NCI-H2107 (cell line): ENCODE results near the gene PLPP4.

Experiments used
- DNase-seq: peaks from one replicate; lab custom pipeline; 2025; lab: John Stamatoyannopoulos, UW

PLPP4 gene

GRCh38 chr10:120517881-120518484 is 61.0 kb downstream of the PLPP4 start:
- no peak for DNase-seq

GRCh38 chr10:120521880-120522279 is 64.9 kb downstream of the PLPP4 start:
- DNase-seq = no peak

DNA sequence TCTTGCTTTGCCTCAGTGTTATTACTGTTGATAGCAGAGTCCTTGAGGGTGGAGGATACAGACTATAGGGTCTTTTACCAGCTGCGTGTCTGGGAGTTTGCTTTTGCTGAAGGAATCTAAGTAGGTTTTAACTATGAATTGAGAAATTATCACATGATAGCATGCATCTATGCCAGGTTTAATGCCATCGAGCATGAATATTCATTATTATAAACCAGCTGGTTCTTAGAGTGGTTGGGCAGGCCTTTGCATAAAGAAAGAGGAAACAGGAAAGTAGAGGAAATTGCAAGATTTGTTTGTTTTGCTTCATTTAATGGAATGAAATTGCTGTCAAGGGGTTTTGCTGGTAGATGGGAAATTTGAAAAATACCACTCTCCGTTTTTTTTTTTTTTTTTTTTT is 70.7 kb downstream of the PLPP4 start:
- DNase-seq = no peak

DNA sequence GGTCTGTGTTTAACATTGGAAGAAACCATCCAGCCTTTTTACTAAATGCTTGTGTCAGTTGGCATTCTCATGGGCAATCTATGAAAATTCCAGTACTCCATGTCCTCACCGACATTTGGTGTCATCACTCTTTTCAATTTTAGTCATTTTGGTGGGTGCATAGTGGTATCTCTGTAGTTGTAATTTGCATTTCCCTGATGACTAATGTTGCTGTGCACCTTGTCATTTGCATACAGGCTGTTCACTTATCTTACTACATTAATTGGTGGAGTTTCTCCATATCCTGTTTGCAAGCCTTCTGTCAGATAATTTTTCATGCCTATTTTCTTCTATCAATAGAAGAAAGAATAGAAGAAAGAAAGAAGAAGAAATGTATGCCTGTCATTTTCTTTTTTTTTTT is 73.7 kb downstream of the PLPP4 start:
- no peak for DNase-seq

DNA sequence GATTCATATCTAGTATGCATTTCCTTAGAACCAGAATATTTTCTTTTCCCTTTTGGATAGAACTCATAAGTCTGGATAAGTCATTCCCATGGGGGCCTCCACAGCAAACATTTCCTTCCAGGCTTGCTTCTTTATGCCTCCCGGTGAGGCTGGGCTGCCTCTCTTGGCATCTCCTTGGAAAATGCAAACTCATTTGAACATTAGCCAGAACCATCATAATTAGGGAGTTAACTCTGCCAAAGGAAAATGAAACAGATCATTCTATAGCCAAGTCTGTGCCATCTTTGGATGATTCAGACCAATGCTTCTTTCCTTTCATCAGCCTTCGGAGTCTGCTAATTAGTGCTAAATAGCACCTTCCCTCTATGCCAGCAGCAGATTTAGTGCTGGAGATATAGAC is 81.1 kb downstream of the PLPP4 start:
- no peak for DNase-seq

- no peak for DNase-seq
Observed at GRCh38 chr10:120539076-120539475, 82.0 kb downstream of the PLPP4 start.

- no peak for DNase-seq
Observed at GRCh38 chr10:120540486-120540885, 83.5 kb downstream of the PLPP4 start.

DNA sequence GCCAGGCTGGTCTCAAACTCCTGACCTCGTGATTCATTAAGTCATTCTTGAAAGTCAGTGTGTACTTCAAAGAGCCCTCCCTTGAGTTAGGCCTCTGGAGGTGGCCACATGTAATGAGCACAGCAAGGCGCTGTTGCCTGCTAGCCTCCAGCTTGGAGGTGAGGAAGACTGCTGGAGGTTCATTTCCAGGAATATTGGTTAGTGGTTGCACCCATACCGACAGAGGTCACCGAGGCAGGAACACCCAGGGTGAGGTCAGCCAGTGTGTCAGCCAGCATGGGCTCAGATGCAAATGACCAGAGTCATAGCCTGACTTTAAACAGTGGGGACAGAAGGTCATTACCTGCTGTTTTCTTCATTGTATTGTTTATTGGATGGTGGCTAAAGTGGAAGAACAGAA is 85.0 kb downstream of the PLPP4 start:
- no peak for DNase-seq

GRCh38 chr10:120542591-120542990 is 85.6 kb downstream of the PLPP4 start:
- DNase-seq = no peak

GRCh38 chr10:120543291-120543690 is 86.3 kb downstream of the PLPP4 start:
- DNase-seq = no peak

- no peak for DNase-seq
Observed at GRCh38 chr10:120548210-120548609, 91.2 kb downstream of the PLPP4 start.

GRCh38 chr10:120552262-120552661 is 95.2 kb downstream of the PLPP4 start:
- no peak for DNase-seq

- DNase-seq = no peak
Observed at GRCh38 chr10:120553911-120554310, 96.9 kb downstream of the PLPP4 start.

DNA sequence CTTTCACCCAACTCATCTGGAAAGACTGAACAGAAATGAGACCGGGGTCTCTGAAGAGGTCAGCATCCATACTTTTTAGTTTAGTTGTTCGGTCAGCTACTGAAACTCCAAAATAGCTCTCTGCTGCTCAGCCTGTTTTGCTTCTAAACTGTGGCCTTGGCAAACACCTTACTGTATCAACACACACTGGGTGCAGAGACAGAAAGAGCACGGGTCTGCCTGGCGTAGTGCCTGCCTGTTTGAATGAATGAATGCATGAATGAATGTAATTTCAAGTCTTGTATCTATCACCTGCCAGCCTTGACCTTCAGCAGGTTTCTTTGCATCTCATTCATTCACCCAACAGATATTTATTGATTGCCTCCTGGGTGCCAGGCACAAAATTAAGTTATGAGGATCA is 98.4 kb downstream of the PLPP4 start:
- no peak for DNase-seq

DNA sequence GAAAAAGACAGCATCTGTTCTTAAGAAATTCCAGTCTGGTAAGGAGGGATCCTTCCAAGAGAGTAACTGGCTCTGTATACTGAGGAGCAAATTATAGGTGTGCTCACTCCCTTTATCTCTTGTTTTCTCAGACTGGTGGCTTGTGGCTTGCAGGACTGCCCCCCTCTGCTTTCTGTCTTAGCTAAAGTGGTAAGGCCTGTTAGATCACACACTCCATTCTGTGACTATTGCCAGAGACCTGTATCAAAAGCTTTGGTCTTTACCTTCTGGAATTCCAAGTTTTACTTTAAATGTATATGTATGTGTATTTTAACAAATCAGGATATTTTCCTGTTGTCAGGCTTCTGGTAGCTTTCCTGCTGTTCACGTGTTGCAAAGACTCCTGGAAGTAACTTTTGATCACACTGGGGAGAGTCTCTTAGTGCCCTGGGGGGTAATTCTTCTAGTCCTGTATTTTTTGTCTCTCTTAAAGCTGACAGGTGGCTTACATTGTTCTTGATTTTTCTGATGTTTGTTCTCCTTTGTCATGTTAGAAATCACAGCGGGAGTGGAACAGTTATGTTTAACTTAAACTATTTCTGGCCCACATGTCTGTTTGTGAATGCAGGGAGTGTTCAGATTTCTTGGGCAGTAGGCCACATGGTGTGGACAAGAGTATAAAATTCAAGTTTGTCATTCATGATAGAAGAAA is 99.0 kb downstream of the PLPP4 start:
- DNase-seq = no peak

- DNase-seq = no peak
Observed at GRCh38 chr10:120557311-120557710, 100.3 kb downstream of the PLPP4 start.

GRCh38 chr10:120559800-120560199 is 102.8 kb downstream of the PLPP4 start:
- DNase-seq = peak; percentile 5

GRCh38 chr10:120562956-120563355 is 105.9 kb downstream of the PLPP4 start:
- no peak for DNase-seq

DNA sequence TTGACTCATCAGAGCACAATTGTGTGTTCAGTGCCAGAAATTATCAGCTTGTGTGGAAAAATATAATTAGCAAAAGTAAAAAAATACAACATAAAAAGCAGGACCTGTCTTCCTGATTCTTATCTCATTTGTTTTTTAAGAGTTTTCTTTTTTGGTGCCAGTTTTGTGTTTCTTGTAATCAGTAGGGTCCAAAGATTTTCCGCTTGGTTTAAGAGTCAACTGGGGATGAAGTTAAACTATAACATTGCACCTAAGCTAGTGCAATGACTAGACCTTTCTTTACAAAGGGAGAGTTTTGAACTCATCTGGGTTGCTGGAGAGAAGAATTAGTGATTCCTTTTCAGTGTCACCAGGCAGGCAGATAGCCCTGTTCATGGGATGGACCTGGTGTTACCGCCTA is 113.4 kb downstream of the PLPP4 start:
- no peak for DNase-seq

- DNase-seq = no peak
Observed at GRCh38 chr10:120571266-120571665, 114.2 kb downstream of the PLPP4 start.

GRCh38 chr10:120572307-120572706 is 115.3 kb downstream of the PLPP4 start:
- no peak for DNase-seq

GRCh38 chr10:120573355-120573754 is 116.3 kb downstream of the PLPP4 start:
- no peak for DNase-seq

GRCh38 chr10:120574981-120575380 is 118.0 kb downstream of the PLPP4 start:
- no peak for DNase-seq

GRCh38 chr10:120575411-120575810 is 118.4 kb downstream of the PLPP4 start:
- no peak for DNase-seq
